ENCODE results near the gene DOCK11.

The DOCK11 gene

GRCh38 chrX:118502161-118502789, 6.7 kb downstream of the DOCK11 start:
- DNase-seq: no peak

GRCh38 chrX:118503260-118504041, 7.8 kb downstream of the DOCK11 start:
- no peak for DNase-seq

GRCh38 chrX:118504581-118504980, 9.0 kb downstream of the DOCK11 start:
- DNase-seq: no peak

GRCh38 chrX:118506805-118507480, 11.3 kb downstream of the DOCK11 start:
- DNase-seq: no peak

- DNase-seq: no peak
Observed at GRCh38 chrX:118507766-118508165, 12.2 kb downstream of the DOCK11 start.

GRCh38 chrX:118508221-118508620, 12.6 kb downstream of the DOCK11 start:
- DNase-seq: no peak

- no peak for DNase-seq
Observed at GRCh38 chrX:118508635-118509034, 13.0 kb downstream of the DOCK11 start.

GRCh38 chrX:118510111-118510510, 14.5 kb downstream of the DOCK11 start:
- DNase-seq: no peak

- no peak for DNase-seq
Observed at GRCh38 chrX:118513120-118513898, 17.7 kb downstream of the DOCK11 start.

GRCh38 chrX:118519411-118520215, 24.0 kb downstream of the DOCK11 start:
- no peak for DNase-seq

- DNase-seq: no peak
Observed at GRCh38 chrX:118520216-118521206, 24.9 kb downstream of the DOCK11 start.

GRCh38 chrX:118521435-118521834, 25.8 kb downstream of the DOCK11 start:
- DNase-seq: no peak

GRCh38 chrX:118522230-118522926, 26.8 kb downstream of the DOCK11 start:
- DNase-seq: no peak

GRCh38 chrX:118523920-118524319, 28.3 kb downstream of the DOCK11 start:
- DNase-seq: no peak

- DNase-seq: no peak
Observed at GRCh38 chrX:118524344-118524743, 28.7 kb downstream of the DOCK11 start.

- DNase-seq: no peak
Observed at GRCh38 chrX:118525174-118525730, 29.6 kb downstream of the DOCK11 start.

- no peak for DNase-seq
Observed at GRCh38 chrX:118526149-118526548, 30.5 kb downstream of the DOCK11 start.

- DNase-seq: no peak
Observed at GRCh38 chrX:118528071-118528737, 32.6 kb downstream of the DOCK11 start.

GRCh38 chrX:118530219-118530911, 34.8 kb downstream of the DOCK11 start:
- DNase-seq: no peak
